Heart right ventricle (tissue), 16 donors: ENCODE results near the gene TOP1. TPM values are rescaled to one million over a fixed set of nuclear protein-coding genes. Genes with fewer than 3 reads are reported as not detected.

Experiments
- ATAC-seq, 8 donors: fragments of 200-7000 bp; cut with Tn5 transposase; one replicate each; pipeline ENCODE4 v1.9.1; 2020; ENCODE audit warnings: mild to moderate bottlenecking in 8 of 8, moderate library complexity in 8 of 8, moderate number of reproducible peaks in 1 of 8
- DNase-seq, 2 donors: peaks; one replicate each; pipeline ENCODE4 v3.0.0-alpha.2; 2020
- H3K27ac ChIP-seq, 10 donors: fragments of 200-600 bp; sonication (generic) in 2 of 10; one replicate each; pipeline versions ENCODE4 v1.5.0 to v1.8.0; 2020 to 2022; ENCODE audit warnings: mild to moderate bottlenecking in 3 of 10
- H3K27me3 ChIP-seq, 7 donors: fragments of 200-600 bp; one replicate each; pipeline ENCODE4 v1.8.0; 2021 to 2022; ENCODE audit warnings: mild to moderate bottlenecking in 2 of 7
- H3K36me3 ChIP-seq, 9 donors: fragments of 200-600 bp; sonication (generic) in 1 of 9; one replicate each; pipeline versions ENCODE4 v1.5.0 to v1.8.0; 2020 to 2022; ENCODE audit warnings: mild to moderate bottlenecking in 2 of 9
- H3K4me1 ChIP-seq, 9 donors: fragments of 200-600 bp; sonication (generic) in 1 of 9; one replicate each; pipeline versions ENCODE4 v1.5.0 to v1.8.0; 2020 to 2022; ENCODE audit warnings: mild to moderate bottlenecking in 4 of 9
- H3K4me3 ChIP-seq, 10 donors: fragments of 200-600 bp; sonication (generic) in 2 of 10; one replicate each; pipeline versions ENCODE4 v1.5.0 to v1.8.0; 2020 to 2022; ENCODE audit warnings: mild to moderate bottlenecking in 7 of 10, moderate library complexity in 2 of 10
- H3K9me3 ChIP-seq, 11 donors: fragments of 200-600 bp in 10 of 11; sonication (generic) in 2 of 11; one replicate each; pipeline versions ENCODE4 v1.5.0 to v1.8.0; 2013 to 2022; ENCODE audit warnings: mild to moderate bottlenecking in 2 of 11, control low read depth in 1 of 11, moderate library complexity in 1 of 11
- CTCF ChIP-seq, 9 donors: fragments of 200-600 bp; sonication (generic) in 2 of 9; IDR thresholded peaks; one replicate each; pipeline versions ENCODE4 v1.5.0 to v1.8.0; 2021 to 2022; ENCODE audit warnings: antibody characterized with exemption in 9 of 9, mild to moderate bottlenecking in 5 of 9, moderate library complexity in 1 of 9
- WGBS, 2 donors: extraction: QIAGEN DNeasy Blood & Tissue Kit; methylation state at CpG; one replicate each; pipeline ENCODE4 v1.1.7; 2013; ENCODE audit warnings: inconsistent platforms in 1 of 2; 5-methylcytosine and 5-hydroxymethylcytosine counted together
- intact Hi-C, 10 donors: fragments of 100-400 bp; cut with DNase I; formaldehyde crosslinking; loops; one replicate each; pipeline versions ENCODE4 v1.11.1 to v1.14.2; 2022
- polyA plus RNA-seq, 2 donors: library from polyadenylated mRNA; stranded (reverse); fragments of 200-250 nt; gene quantifications; one replicate each; pipeline ENCODE4 v1.2.3, GENCODE V29; 2013
- total RNA-seq, 10 donors: library from RNA; stranded (reverse); fragmentation: NEBNext Ultra II Directional in 3 of 10; extraction: Animal tissue kit (Norgen Biotek cat#: 25700) in 3 of 10; gene quantifications; one replicate each; pipeline versions ENCODE4 v1.2.1 to v1.2.4, GENCODE V29; 2021 to 2023
- donor health status: Arrhythmogenic right ventricular cardiomyopathy.
- donor health status: ischemic (EF 13 %, LVEDD 7.1; RV severe dilation, severe dysfunction).
- donor health status: healthy with polysubstance abuse.
- donor health status: DM: no; HTN: yes; CAD: no.
- donor health status: DM: no; HTN: no; CAD: no.
- donor health status: ischemic (EF 25% LVEDD 6.9; RV normal size, moderate dysfunction).
- donor health status: ischemic (EF 25% LVEDD 5.7; RV mildly dilated, moderate dysfunction).
- donor health status: healthy.
- donor health status: DM: yes; HTN: yes; CAD: no.
- donor health status: Ischemic cardiomyopathy.
- donor health status: ischemic (EF 35%, LVEDD 5.7; RV mildly dilated, moderate dysfunction).
- donor health status: nonischemic (EF 11% LVEDD 7.7; RV severe dilation, severe dysfunction).
- donor health status: DM: yes; HTN: yes; CAD: no.
- donor health status: PGD.
- donor health status: ischemic (EF 29% LVEDD 5.4; RV normal size, mild dysfunction).
- donor health status: nonischemic (EF 23%, LVEDD 6.1; RV moderate dilation, normal function).

Gene TOP1
- total and polyA plus RNA-seq, 12 donors = 13.5 to 28.3 (median 23.1) TPM

GRCh38 chr20:41037179-41037578, 8.6 kb downstream of the TOP1 start:
- no peak overlapping the region for H3K4me3 ChIP-seq
- TF ChIP-seq CTCF (IDR thresholded peaks at IDR 0.05) = no peak
- intact Hi-C loops = no loop called here
- no peaks in the 10 kb centered on the region for H3K27me3 ChIP-seq
- DNase-seq (no peak), ATAC-seq (no peak)
- no peak overlapping the region for H3K27ac ChIP-seq
- no peaks in the 10 kb centered on the region for H3K9me3 ChIP-seq
- no peaks in the 10 kb centered on the region for H3K36me3 ChIP-seq
- peaks cover under 1 to 80% (median 42%) of the 10 kb centered on the region in 9 donors for H3K4me1 ChIP-seq
- 76 to 86% methylated on average over 2 of the region's 2 CpGs for WGBS, 2 donors

- 96 to 98% methylated on average over 4 of the region's 4 CpGs for WGBS, 2 donors
- Histone ChIP-seq H3K27me3 (no peaks in the 10 kb centered on the region), H3K27ac (no peak overlapping the region), H3K4me3 (no peak overlapping the region), H3K4me1 (peaks cover 0 to 79% (median 43%) of the 10 kb centered on the region in 9 donors), H3K9me3 (no peaks in the 10 kb centered on the region), H3K36me3 (no peaks in the 10 kb centered on the region)
- no peak for TF ChIP-seq CTCF (IDR thresholded peaks at IDR 0.05)
- ATAC-seq (no peak), DNase-seq (no peak)
- intact Hi-C loops = no loop called here
These were observed 9.7 kb downstream of the TOP1 start for GRCh38 chr20:41038149-41038877.

- ATAC-seq (peak in 1 of 8 donors; percentile 28), DNase-seq (no peak)
- Histone ChIP-seq H3K36me3 (no peaks in the 10 kb centered on the region), H3K4me1 (peaks cover 0 to 73% (median 41%) of the 10 kb centered on the region in 9 donors), H3K4me3 (no peak overlapping the region), H3K9me3 (no peaks in the 10 kb centered on the region), H3K27me3 (no peaks in the 10 kb centered on the region), H3K27ac (no peak overlapping the region)
- 79 to 89% methylated on average over 7 of the region's 7 CpGs for WGBS, 2 donors
- no peak for TF ChIP-seq CTCF (IDR thresholded peaks at IDR 0.05)
- intact Hi-C loops = no loop called here
These were observed 10.3 kb downstream of the TOP1 start for GRCh38 chr20:41038878-41039404.

- H3K4me1 ChIP-seq = peaks cover 0 to 74% (median 39%) of the 10 kb centered on the region in 9 donors
- 75 to 86% methylated on average over 1 of the region's 1 CpG for WGBS, 2 donors
These were observed 12.2 kb downstream of the TOP1 start for GRCh38 chr20:41040855-41041254.

More at GRCh38 chr20:41040855-41041254, 12.2 kb downstream of the TOP1 start:
- ATAC-seq (no peak), DNase-seq (no peak)
- Histone ChIP-seq H3K9me3 (no peaks in the 10 kb centered on the region), H3K36me3 (no peaks in the 10 kb centered on the region), H3K27me3 (no peaks in the 10 kb centered on the region), H3K4me3 (no peak overlapping the region), H3K27ac (no peak overlapping the region)
- TF ChIP-seq CTCF (IDR thresholded peaks at IDR 0.05) = no peak
- intact Hi-C loops = no loop called here
